Skin of body (tissue), 3 donors: ENCODE data around the gene ANKEF1. TPM values are rescaled to one million over a fixed set of nuclear protein-coding genes. Genes with fewer than 3 reads are reported as not detected.

ENCODE experiments used
- DNase-seq: peaks from one replicate; lab custom pipeline; 2025; lab: John Stamatoyannopoulos, UW
- small RNA-seq: library from RNA; depleted of rRNA; stranded (forward); fragments of <200 nt; gene quantifications from one replicate; pipeline ENCODE3, GENCODE V24; 2014; ENCODE audit warnings: low replicate concordance
- total RNA-seq: library from RNA; depleted of rRNA; stranded (reverse); fragments of >200 nt; gene quantifications from one replicate; pipeline ENCODE4 v1.2.3, GENCODE V29; 2014

Gene ANKEF1
- total RNA-seq, 1 donor from 2014 or later, result 1.3 TPM

DNA sequence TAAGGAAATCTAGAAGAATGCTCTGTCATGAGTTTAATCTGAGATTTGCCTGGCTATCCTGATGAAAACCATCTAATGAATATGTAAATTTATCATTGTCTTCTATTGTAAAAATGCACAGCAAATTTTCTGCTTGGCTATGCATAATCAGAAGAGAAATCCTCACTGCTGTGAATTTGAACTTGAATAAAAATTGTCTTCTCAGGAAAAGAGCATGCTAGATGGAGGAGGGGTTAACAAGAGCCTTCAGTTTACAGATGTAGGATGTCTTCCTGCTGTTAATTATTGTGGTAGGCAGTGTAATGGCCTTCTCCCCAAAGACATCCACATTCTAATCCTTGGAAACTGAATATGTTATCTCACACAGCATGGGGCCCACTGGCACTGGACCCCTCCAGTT is 45.8 kb downstream of the ANKEF1 start:
- DNase-seq, result no peak

DNA sequence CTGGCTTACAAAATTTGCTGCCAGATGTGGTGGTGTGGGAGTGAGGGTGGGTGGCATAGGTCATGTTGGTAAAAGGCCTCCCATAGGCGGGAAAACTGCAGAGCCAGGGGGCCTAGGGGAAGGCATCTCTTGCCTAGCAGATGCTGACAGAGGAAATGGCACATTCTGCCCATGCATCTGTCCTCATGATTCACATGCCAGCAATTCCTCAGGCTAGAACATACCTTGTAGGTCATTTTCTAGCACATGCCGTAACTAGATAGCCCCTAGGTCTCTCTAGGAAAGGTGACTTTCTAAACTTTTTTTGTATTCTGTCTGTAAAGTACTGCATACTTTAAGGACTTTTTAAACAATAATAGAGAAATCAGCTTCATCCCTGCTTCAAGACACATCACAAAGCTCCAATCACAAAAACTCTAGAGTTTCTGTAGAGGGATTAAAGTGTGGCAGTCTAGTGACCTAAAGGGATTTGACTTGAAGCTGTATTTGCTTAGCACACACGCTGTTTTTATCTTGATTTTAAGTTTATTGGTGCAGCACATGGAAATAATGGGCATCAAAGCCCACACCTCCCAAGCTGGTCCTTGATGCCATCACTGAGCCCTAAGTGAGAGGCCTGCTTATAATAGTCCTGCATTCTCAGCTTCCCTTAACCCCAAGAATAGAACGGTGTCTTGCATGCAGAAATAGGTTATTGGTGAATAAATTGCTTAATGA is 55.2 kb downstream of the ANKEF1 start:
- DNase-seq, result no peak

- peak; percentile 17 for DNase-seq
Observed at GRCh38 chr20:10090588-10091166, 55.9 kb downstream of the ANKEF1 start.

- no peak for DNase-seq
Observed at GRCh38 chr20:10093087-10093591, 58.4 kb downstream of the ANKEF1 start.

DNA sequence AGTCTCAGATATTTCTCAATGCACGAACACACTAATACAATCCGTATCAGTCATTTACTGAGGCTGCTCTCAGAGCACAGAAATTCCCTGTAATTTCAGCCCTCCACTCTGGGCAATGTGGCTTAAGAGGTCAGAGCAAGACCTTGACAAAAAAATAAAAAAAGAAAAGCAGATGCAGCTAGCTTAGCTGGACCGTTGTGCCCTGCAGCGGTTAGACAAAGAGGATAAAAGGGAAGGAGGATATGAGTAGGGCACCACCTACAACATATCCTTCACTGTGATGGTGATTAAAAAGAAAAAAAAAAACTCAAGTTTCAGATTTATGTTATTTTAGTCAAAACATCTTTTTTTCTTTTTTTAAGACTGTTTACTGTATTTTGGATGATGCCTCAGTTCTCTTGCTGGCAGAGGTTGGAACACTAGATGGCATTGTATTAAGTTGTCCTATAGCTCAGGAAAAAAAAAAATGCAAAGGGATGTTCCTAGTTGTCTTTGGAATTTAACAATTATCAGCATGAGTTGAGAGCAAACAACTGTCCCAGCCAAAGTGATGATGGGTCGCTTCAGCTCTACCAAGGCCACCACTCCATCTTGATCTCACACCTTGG is 59.9 kb downstream of the ANKEF1 start:
- DNase-seq, result no peak

GRCh38 chr20:10096790-10097189 is 62.0 kb downstream of the ANKEF1 start:
- no peak for DNase-seq

GRCh38 chr20:10105046-10105445 is 70.3 kb downstream of the ANKEF1 start:
- peak; percentile 19 for DNase-seq

Small RNA genes within 50 kb of the gene (small RNA-seq; reads per million reads assigned to genes)
- not detected for gene RF00017

Other genes starting within 250 kb of the ANKEF1 start
- 0.30 TPM for gene PAK5, start 195.9 kb upstream of the ANKEF1 start, total RNA-seq
- 3.5 TPM for gene SNAP25, start 183.8 kb downstream of the ANKEF1 start, total RNA-seq